Nephron progenitor cell (in vitro differentiated cells): ENCODE results near the gene CHRDL2.

Experiments
- DNase-seq: peaks from one replicate; pipeline ENCODE4 v3.0.0; 2021
- H3K27ac Mint-ChIP-seq: 2 replicates; pipeline ENCODE4 v1.8.0; 2021; ENCODE audit warnings: mild to moderate bottlenecking, moderate library complexity, mixed read lengths
- H3K27me3 Mint-ChIP-seq: 2 replicates; pipeline ENCODE4 v1.8.0; 2021; ENCODE audit warnings: mild to moderate bottlenecking, low read depth, mixed read lengths; ENCODE audit not compliant: poor library complexity
- H3K36me3 Mint-ChIP-seq: 2 replicates; pipeline ENCODE4 v1.8.0; 2021; ENCODE audit warnings: low read depth, mixed read lengths
- H3K4me1 Mint-ChIP-seq: 2 replicates; pipeline ENCODE4 v1.8.0; 2021; ENCODE audit warnings: mixed read lengths
- H3K4me3 Mint-ChIP-seq: 2 replicates; pipeline ENCODE4 v1.8.0; 2021; ENCODE audit warnings: mild to moderate bottlenecking, moderate library complexity, mixed read lengths
- H3K9me3 Mint-ChIP-seq: 2 replicates; pipeline ENCODE4 v1.8.0; 2021; ENCODE audit warnings: mild to moderate bottlenecking, moderate library complexity, mixed read lengths
- TF ChIP-seq, protein P1 (sequence below): fragments of 200-600 bp; sonication (generic); IDR thresholded peaks from 2 replicates; pipeline ENCODE4 v1.5.0; 2021; ENCODE audit warnings: antibody characterized with exemption

CHRDL2 gene

DNA sequence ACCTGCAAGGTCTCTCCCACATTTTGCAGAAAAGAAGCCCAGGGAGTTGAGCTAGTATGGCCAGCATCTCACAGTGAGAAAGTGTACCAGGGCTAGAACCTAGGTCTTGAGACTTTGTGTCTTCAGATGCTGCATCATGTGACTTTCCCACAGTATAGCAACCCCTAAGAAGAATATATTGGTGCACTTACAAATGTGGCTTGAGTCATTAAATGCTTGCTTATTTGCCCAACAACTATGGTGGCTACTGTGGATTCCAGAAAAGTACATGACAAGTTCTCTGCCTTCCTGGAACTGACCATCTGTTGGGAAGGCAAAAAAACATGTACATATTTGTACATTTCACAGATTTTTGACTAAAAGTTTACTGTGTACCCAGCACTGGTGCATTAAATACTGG, 83.8 kb downstream of the CHRDL2 start:
- no peak overlapping the region for H3K27ac Mint-ChIP-seq
- TF ChIP-seq, protein P1, sequence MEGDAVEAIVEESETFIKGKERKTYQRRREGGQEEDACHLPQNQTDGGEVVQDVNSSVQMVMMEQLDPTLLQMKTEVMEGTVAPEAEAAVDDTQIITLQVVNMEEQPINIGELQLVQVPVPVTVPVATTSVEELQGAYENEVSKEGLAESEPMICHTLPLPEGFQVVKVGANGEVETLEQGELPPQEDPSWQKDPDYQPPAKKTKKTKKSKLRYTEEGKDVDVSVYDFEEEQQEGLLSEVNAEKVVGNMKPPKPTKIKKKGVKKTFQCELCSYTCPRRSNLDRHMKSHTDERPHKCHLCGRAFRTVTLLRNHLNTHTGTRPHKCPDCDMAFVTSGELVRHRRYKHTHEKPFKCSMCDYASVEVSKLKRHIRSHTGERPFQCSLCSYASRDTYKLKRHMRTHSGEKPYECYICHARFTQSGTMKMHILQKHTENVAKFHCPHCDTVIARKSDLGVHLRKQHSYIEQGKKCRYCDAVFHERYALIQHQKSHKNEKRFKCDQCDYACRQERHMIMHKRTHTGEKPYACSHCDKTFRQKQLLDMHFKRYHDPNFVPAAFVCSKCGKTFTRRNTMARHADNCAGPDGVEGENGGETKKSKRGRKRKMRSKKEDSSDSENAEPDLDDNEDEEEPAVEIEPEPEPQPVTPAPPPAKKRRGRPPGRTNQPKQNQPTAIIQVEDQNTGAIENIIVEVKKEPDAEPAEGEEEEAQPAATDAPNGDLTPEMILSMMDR = no peak
- H3K4me1 Mint-ChIP-seq = peaks cover 4% of the 10 kb centered on the region
- H3K27me3 Mint-ChIP-seq = no peaks in the 10 kb centered on the region
- H3K4me3 Mint-ChIP-seq = no peak overlapping the region
- H3K9me3 Mint-ChIP-seq = no peaks in the 10 kb centered on the region
- DNase-seq = no peak
- peaks cover 44% of the 10 kb centered on the region for H3K36me3 Mint-ChIP-seq

GRCh38 chr11:74646954-74647353, 84.3 kb downstream of the CHRDL2 start:
- DNase-seq = no peak
- Mint-ChIP-seq H3K4me3 (no peak overlapping the region), H3K36me3 (peaks cover 42% of the 10 kb centered on the region), H3K27me3 (no peaks in the 10 kb centered on the region), H3K27ac (no peak overlapping the region), H3K4me1 (peaks cover 4% of the 10 kb centered on the region), H3K9me3 (no peaks in the 10 kb centered on the region)
- TF ChIP-seq, protein P1 = no peak
